ENCODE measurements around the gene PIP5K1B. TPM values are rescaled to one million over a fixed set of nuclear protein-coding genes. Genes with fewer than 3 reads are reported as not detected.

Gene PIP5K1B
- total and polyA plus RNA-seq, 7 donors, result 10.3 to 72.6 (median 23.5) TPM

DNA sequence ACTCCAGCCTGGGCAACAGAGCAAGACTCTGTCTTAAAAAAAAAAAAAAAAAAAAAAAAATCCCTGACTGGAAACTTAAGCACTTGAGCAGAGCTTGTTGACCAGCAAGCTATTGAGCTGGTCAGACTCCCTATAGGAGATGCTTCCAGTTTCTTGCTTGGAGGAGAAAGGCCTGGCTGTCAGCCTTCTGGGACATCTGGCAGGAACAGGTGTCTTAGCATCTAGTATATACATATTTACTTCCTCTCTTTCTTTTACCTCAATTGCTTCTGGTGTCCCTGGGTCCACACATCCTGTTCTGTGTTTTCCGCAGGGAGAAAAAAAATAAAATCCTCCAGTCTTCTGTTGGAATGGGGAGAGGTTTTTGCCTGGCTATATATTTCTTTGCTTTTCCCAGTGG is 248.7 kb downstream of the PIP5K1B start:
- TF ChIP-seq, protein P1, sequence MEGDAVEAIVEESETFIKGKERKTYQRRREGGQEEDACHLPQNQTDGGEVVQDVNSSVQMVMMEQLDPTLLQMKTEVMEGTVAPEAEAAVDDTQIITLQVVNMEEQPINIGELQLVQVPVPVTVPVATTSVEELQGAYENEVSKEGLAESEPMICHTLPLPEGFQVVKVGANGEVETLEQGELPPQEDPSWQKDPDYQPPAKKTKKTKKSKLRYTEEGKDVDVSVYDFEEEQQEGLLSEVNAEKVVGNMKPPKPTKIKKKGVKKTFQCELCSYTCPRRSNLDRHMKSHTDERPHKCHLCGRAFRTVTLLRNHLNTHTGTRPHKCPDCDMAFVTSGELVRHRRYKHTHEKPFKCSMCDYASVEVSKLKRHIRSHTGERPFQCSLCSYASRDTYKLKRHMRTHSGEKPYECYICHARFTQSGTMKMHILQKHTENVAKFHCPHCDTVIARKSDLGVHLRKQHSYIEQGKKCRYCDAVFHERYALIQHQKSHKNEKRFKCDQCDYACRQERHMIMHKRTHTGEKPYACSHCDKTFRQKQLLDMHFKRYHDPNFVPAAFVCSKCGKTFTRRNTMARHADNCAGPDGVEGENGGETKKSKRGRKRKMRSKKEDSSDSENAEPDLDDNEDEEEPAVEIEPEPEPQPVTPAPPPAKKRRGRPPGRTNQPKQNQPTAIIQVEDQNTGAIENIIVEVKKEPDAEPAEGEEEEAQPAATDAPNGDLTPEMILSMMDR (IDR thresholded peaks at IDR 0.05), result no peak
- TF ChIP-seq POLR2AphosphoS5 (IDR thresholded peaks at IDR 0.05) (no peak), POLR2A (IDR thresholded peaks at IDR 0.05) (no peak)
- Histone ChIP-seq H3K4me3 (no peak overlapping the region), H3K4me1 (peaks cover 0 to 20% (median 13%) of the 10 kb centered on the region in 4 donors), H3K27ac (no peak overlapping the region), H3K36me3 (no peaks in the 10 kb centered on the region), H3K9me3 (no peaks in the 10 kb centered on the region), H3K27me3 (no peaks in the 10 kb centered on the region)
- intact Hi-C loops (cut with DNase I), result loop anchor here (5.0 kb wide), 1 partner anchor 246 kb away; the partner anchor contains the start of gene PIP5K1B
- WGBS, 2 donors, result 64 to 97% methylated on average over 1 of the region's 1 CpG
- no peak for DNase-seq

DNA sequence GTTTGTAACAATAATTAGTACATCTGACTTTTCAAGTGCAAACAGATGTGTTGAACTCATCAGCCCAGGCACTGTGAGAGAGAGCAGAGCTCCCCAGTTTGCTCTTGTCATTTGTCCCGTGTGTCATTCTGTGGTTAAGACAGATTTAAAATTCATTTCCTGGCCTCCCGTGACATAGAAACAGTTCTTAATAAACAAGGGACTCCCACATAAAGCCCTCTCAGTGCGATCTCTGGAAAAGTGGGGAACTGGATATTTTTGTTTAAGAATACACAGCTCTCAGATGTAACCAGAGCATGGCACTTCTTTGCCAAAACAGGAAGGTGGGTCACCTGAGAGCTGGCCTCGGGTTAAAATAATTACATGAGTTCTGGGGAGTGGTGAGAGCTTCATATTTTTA is 250.3 kb downstream of the PIP5K1B start:
- Histone ChIP-seq H3K36me3 (no peaks in the 10 kb centered on the region), H3K4me1 (peaks cover 0 to 20% (median 13%) of the 10 kb centered on the region in 4 donors), H3K27ac (peak overlapping the region in 3 of 4 donors; percentile 31 to 56 (median 37)), H3K9me3 (no peaks in the 10 kb centered on the region), H3K4me3 (no peak overlapping the region), H3K27me3 (no peaks in the 10 kb centered on the region)
- WGBS, 2 donors, result 31 to 77% methylated on average over 4 of the region's 4 CpGs
- intact Hi-C loops (cut with DNase I), result no loop called here
- TF ChIP-seq EP300 (IDR thresholded peaks at IDR 0.05), result no peak
- TF ChIP-seq, protein P1 (IDR thresholded peaks at IDR 0.05), result no peak
- TF ChIP-seq POLR2AphosphoS5 (IDR thresholded peaks at IDR 0.05), result no peak
- TF ChIP-seq POLR2A (IDR thresholded peaks at IDR 0.05), result no peak
- no peak for DNase-seq

DNA sequence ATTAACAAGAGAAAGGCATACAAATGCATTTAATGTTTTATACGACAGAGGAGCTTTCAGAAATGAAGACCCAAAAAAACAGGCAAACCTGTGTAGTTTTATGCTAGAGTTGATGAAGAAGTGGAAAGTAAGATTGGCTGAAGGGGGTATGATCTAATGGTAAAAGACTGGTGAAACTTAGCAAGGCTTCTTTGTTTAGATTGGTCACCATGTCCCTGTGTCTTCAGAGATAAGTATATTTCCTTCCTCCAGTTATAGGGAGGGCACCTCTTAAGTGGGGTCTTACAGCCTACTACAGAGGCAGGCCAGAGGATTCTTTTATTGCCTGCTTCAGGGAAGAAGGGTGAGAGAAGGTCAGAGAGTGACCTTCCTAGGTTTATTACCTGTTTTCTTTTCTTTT is 252.4 kb downstream of the PIP5K1B start:
- TF ChIP-seq POLR2A (IDR thresholded peaks at IDR 0.05) (no peak), EP300 (IDR thresholded peaks at IDR 0.05) (no peak), POLR2AphosphoS5 (IDR thresholded peaks at IDR 0.05) (no peak)
- TF ChIP-seq, protein P1 (IDR thresholded peaks at IDR 0.05), result no peak
- no peaks in the 10 kb centered on the region for H3K9me3 ChIP-seq
- intact Hi-C loops (cut with DNase I), result no loop called here
- 99% methylated on average over 1 of the region's 1 CpG for WGBS, 2 donors
- no peak overlapping the region for H3K4me3 ChIP-seq
- H3K27ac ChIP-seq, result no peak overlapping the region
- H3K4me1 ChIP-seq, result peaks cover 0 to 20% (median 13%) of the 10 kb centered on the region in 4 donors
- H3K27me3 ChIP-seq, result no peaks in the 10 kb centered on the region
- no peaks in the 10 kb centered on the region for H3K36me3 ChIP-seq
- DNase-seq, result no peak

DNA sequence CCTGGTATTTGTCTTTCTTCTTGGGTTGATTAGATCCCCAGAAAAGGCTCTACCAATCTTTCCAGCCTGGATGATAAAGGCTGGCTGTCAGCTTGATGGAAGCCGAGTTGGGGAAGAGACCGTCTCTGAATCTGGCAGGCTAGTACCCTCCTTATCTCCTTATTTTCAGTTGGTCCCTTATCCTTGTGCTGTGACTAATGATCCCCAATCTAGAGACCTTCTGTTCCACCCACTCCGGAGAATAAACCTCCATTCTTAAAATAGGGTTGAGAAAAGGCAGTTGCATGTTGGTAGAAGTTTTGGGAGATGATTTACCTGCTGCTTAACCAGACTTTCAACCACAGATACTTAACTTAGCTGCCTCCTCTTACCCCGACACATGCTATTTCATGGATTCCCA is 256.5 kb downstream of the PIP5K1B start:
- TF ChIP-seq EP300 (IDR thresholded peaks at IDR 0.05), result no peak
- TF ChIP-seq, protein P1 (IDR thresholded peaks at IDR 0.05), result no peak
- TF ChIP-seq POLR2AphosphoS5 (IDR thresholded peaks at IDR 0.05), result no peak
- TF ChIP-seq POLR2A (IDR thresholded peaks at IDR 0.05), result no peak
- Histone ChIP-seq H3K4me1 (peaks cover 0 to 18% (median 7%) of the 10 kb centered on the region in 4 donors), H3K9me3 (no peaks in the 10 kb centered on the region), H3K4me3 (no peak overlapping the region), H3K27me3 (no peaks in the 10 kb centered on the region), H3K36me3 (no peaks in the 10 kb centered on the region), H3K27ac (no peak overlapping the region)
- intact Hi-C loops (cut with DNase I), result no loop called here
- WGBS, 2 donors, result 93 to 97% methylated on average over 4 of the region's 4 CpGs
- DNase-seq, result no peak

DNA sequence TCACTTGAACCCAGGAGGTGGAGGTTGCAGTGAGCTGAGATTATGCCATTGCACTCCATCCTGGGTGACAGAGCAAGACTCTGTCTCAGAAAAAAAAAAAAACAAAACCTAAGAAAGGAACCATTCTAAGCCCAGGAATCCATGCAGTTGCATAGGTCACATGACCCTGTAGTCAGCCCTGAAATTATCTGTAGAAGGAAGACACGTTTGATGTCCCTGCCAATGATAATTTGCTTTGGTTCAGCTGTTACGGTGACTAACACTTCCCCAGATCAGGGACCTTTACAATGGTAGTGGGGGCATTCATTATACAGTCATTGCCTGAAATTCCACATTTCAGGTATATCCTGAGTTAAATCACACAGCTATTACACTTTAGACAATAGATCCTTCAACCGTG is 258.4 kb downstream of the PIP5K1B start:
- H3K36me3 ChIP-seq, result no peaks in the 10 kb centered on the region
- H3K4me1 ChIP-seq, result peaks cover 0 to 18% (median 7%) of the 10 kb centered on the region in 4 donors
- H3K9me3 ChIP-seq, result no peaks in the 10 kb centered on the region
- H3K4me3 ChIP-seq, result no peak overlapping the region
- WGBS, 2 donors, result 21 to 70% methylated on average over 3 of the region's 3 CpGs
- H3K27me3 ChIP-seq, result no peaks in the 10 kb centered on the region
- TF ChIP-seq EP300 (IDR thresholded peaks at IDR 0.05) (no peak), POLR2A (IDR thresholded peaks at IDR 0.05) (no peak), POLR2AphosphoS5 (IDR thresholded peaks at IDR 0.05) (no peak)
- TF ChIP-seq, protein P1 (IDR thresholded peaks at IDR 0.05), result no peak
- DNase-seq, result no peak
- intact Hi-C loops (cut with DNase I), result no loop called here
- H3K27ac ChIP-seq, result peak overlapping the region in 3 of 4 donors; percentile 55 to 63 (median 58)

All from sigmoid colon (tissue), 7 donors.